Heart left ventricle (tissue), 13 donors: ENCODE results near the gene MEIS2.

Source experiments
- CTCF ChIP-seq, 12 donors: fragments of 200-600 bp; sonication (generic) in 4 of 12; IDR thresholded peaks; one replicate each; pipeline versions ENCODE4 v1.5.0 to v1.8.0; 2018 to 2022; ENCODE audit warnings: antibody characterized with exemption in 12 of 12, mild to moderate bottlenecking in 5 of 12
- POLR2A ChIP-seq, 2 donors: fragments of 450-650 bp; IDR thresholded peaks; one replicate each; pipeline ENCODE4 v1.6.1; 2017; ENCODE audit warnings: antibody characterized with exemption in 2 of 2, mild to moderate bottlenecking in 2 of 2, moderate library complexity in 2 of 2
- donor health status: ischemic (EF 13 %, LVEDD 7.1; RV severe dilation, severe dysfunction).
- donor health status: DM: no; HTN: yes; CAD: no.
- donor health status: DM: no; HTN: no; CAD: no.
- donor health status: ischemic (EF 25% LVEDD 6.9; RV normal size, moderate dysfunction).
- donor health status: ischemic (EF 25% LVEDD 5.7; RV mildly dilated, moderate dysfunction).
- donor health status: ischemic (EF 35%, LVEDD 5.7; RV mildly dilated, moderate dysfunction).
- donor health status: nonischemic (EF 11% LVEDD 7.7; RV severe dilation, severe dysfunction).
- donor health status: DM: yes; HTN: yes; CAD: no.
- donor health status: PGD.
- donor health status: ischemic (EF 29% LVEDD 5.4; RV normal size, mild dysfunction).
- donor health status: nonischemic (EF 23%, LVEDD 6.1; RV moderate dilation, normal function).

DNA sequence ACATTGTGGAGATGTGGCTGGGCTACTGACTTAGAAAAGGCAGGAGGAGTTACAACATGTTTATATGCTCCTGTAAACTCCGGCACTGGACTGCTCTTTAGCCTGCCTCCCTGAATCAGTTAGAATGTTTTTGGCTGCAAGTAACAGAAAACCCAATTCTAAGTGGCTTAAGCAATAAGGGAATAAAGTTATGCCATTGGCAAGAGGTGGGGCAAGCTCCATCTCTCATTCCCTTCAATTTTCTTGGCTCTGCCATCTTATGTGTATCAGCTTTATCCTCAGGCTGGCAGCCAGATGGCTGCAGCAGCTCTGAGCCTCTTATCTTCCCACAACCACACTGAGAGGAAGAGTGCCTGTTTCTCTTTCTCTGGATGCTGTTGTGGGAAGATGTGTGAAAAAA lies 22.4 kb upstream of the MEIS2 start:
- TF ChIP-seq CTCF (IDR thresholded peaks at IDR 0.05): no peak
- no peak for TF ChIP-seq POLR2A (IDR thresholded peaks at IDR 0.05)
